ENCODE measurements around the gene MPP3.
"Not testable (repeated sequence)": the region's sequence is repeated elsewhere in the genome, so short reads cannot be mapped to it uniquely, and the experiment has no call there.

Gene MPP3

GRCh38 chr17:43860927-43861622 lies 28.1 kb upstream of the MPP3 start:
- DNase-seq = no peak

- DNase-seq = no peak
Observed at GRCh38 chr17:43860077-43860725, 27.3 kb upstream of the MPP3 start.

GRCh38 chr17:43857957-43858600 lies 25.1 kb upstream of the MPP3 start:
- DNase-seq = no peak

- no peak for DNase-seq
Observed at GRCh38 chr17:43857141-43857540, 24.2 kb upstream of the MPP3 start.

- DNase-seq = no peak
Observed at GRCh38 chr17:43856141-43856540, 23.2 kb upstream of the MPP3 start.

- no peak for DNase-seq
Observed at GRCh38 chr17:43855061-43855460, 22.1 kb upstream of the MPP3 start.

- no peak for DNase-seq
Observed at GRCh38 chr17:43854498-43854897, 21.6 kb upstream of the MPP3 start.

- no peak for DNase-seq
Observed at GRCh38 chr17:43853546-43853945, 20.6 kb upstream of the MPP3 start.

- no peak for DNase-seq
Observed at GRCh38 chr17:43852571-43852970, 19.6 kb upstream of the MPP3 start.

- no peak for DNase-seq
Observed at GRCh38 chr17:43849116-43849515, 16.2 kb upstream of the MPP3 start.

GRCh38 chr17:43848601-43849000 lies 15.7 kb upstream of the MPP3 start:
- DNase-seq = no peak

GRCh38 chr17:43846963-43847371 lies 14.0 kb upstream of the MPP3 start, which contains the start of gene CD300LG:
TSS of gene CD300LG (plus strand) at chr17:43847176. CDS start at chr17:43847217, 41 bp downstream.
- DNase-seq = peak; percentile 49

GRCh38 chr17:43846221-43846712 lies 13.3 kb upstream of the MPP3 start:
- peak; percentile 62 for DNase-seq

- DNase-seq = no peak
Observed at GRCh38 chr17:43845766-43846165, 12.8 kb upstream of the MPP3 start.

- no peak for DNase-seq
Observed at GRCh38 chr17:43844241-43844640, 11.3 kb upstream of the MPP3 start.

GRCh38 chr17:43842975-43843325 lies 10.0 kb upstream of the MPP3 start:
- no peak for DNase-seq

GRCh38 chr17:43842091-43842974 lies 9.4 kb upstream of the MPP3 start:
- DNase-seq = not testable (repeated sequence)

- no peak for DNase-seq
Observed at GRCh38 chr17:43841282-43841681, 8.3 kb upstream of the MPP3 start.

GRCh38 chr17:43840814-43841213 lies 7.9 kb upstream of the MPP3 start:
- no peak for DNase-seq

GRCh38 chr17:43839670-43840108 lies 6.7 kb upstream of the MPP3 start:
- no peak for DNase-seq

GRCh38 chr17:43834106-43834505 lies 1.2 kb upstream of the MPP3 start:
- no peak for DNase-seq

GRCh38 chr17:43832168-43832975 lies 574 bp downstream of the MPP3 start:
- peak; percentile 11 for DNase-seq

Measured in inflammatory macrophage treated with lipopolysaccharide for 4 hours (primary cell).